GM12878 (cell line): ENCODE results near the gene UPK3BL1. TPM values are rescaled to one million over a fixed set of nuclear protein-coding genes. Genes with fewer than 3 reads are reported as not detected.
A peak's percentile ranks its signal among the peaks of the same experiment; 100 is the strongest.
"Not testable (repeated sequence)": the region's sequence is repeated elsewhere in the genome, so short reads cannot be mapped to it uniquely, and the experiment has no call there.

Experiments
- ATAC-seq: fragments of 200-7000 bp; cut with Tn5 transposase; 3 replicates; pipeline ENCODE4 v1.9.1; 2020; ENCODE audit warnings: mild to moderate bottlenecking, moderate library complexity
- BruUV-seq: library from RNA; stranded (reverse); fragments of 400-500 nt; replicated peaks from 2 replicates; lab custom pipeline; 2021; lab: Mats Ljungman, UMichigan
- CTCF ChIA-PET: fragments of 300-600 bp; sonication (Branson Sonifier 250); formaldehyde crosslinking; extraction: SDS; loops from one replicate; lab custom pipeline; 2021; ENCODE audit warnings: inconsistent platforms; lab: Yijun Ruan, JAX
- POLR2A ChIA-PET: fragments of 350-600 bp; formaldehyde crosslinking; extraction: SDS; loops from one replicate; lab custom pipeline; 2021; ENCODE audit warnings: inconsistent platforms; lab: Charles Lee
- RAD21 ChIA-PET: fragments of 300-600 bp; sonication (Branson Sonifier 250); formaldehyde crosslinking; loops from one replicate; lab custom pipeline; 2023; ENCODE audit warnings: antibody characterized with exemption; ENCODE audit not compliant: unreplicated experiment; lab: Charles Lee
- SMC1A ChIA-PET: fragments of 300-600 bp; sonication (Branson Sonifier 250); formaldehyde crosslinking; loops from one replicate; lab custom pipeline; 2023; ENCODE audit not compliant: unreplicated experiment, uncharacterized antibody; lab: Charles Lee
- DNase-seq: peaks from one replicate; pipeline ENCODE4 v3.0.0-alpha.2; 2011; ENCODE audit warnings: low read depth, low spot score
- FAIRE-seq: peaks from 3 replicates; lab custom pipeline; 2011; peaks lifted over from hg19 to GRCh38; lab: Jason Lieb, UNC
- H2AFZ ChIP-seq: 2 replicates; pipeline ENCODE4 v1.6.0; 2011; ENCODE audit warnings: low read depth, low read length, control low read depth; ENCODE audit not compliant: control insufficient read depth
- H3K27ac ChIP-seq: 2 replicates; pipeline ENCODE4 v1.5.1; 2011; ENCODE audit warnings: control low read depth; ENCODE audit not compliant: control insufficient read depth, insufficient read depth
- H3K27me3 ChIP-seq, 2 experiments: replicated peaks in 1 of 2; 2 replicates each; pipeline versions ENCODE4 v1.6.0 to v1.6.1; 2011; ENCODE audit warnings: low read length in 1 of 2; ENCODE audit not compliant: control insufficient read depth in 2 of 2, insufficient read depth in 2 of 2
- H3K36me3 ChIP-seq, 2 experiments: 2 replicates each; pipeline ENCODE4 v1.5.1; 2011; ENCODE audit warnings: low read length in 1 of 2; ENCODE audit not compliant: control insufficient read depth in 2 of 2, insufficient read depth in 2 of 2
- H3K4me1 ChIP-seq: 2 replicates; pipeline ENCODE4 v1.6.1; 2011; ENCODE audit warnings: mild to moderate bottlenecking, low read length, moderate library complexity, mixed read lengths; ENCODE audit not compliant: control insufficient read depth, insufficient read depth
- H3K4me2 ChIP-seq: 2 replicates; pipeline ENCODE4 v1.6.0; 2011; ENCODE audit warnings: control low read depth; ENCODE audit not compliant: control insufficient read depth, insufficient read depth
- H3K4me3 ChIP-seq: fragments of 200-600 bp; sonication (generic); 2 replicates; pipeline ENCODE4 v1.5.1; 2016
- H3K79me2 ChIP-seq: 2 replicates; pipeline ENCODE4 v1.6.0; 2011; ENCODE audit warnings: low read length; ENCODE audit not compliant: control insufficient read depth, insufficient read depth
- H3K9ac ChIP-seq: 2 replicates; pipeline ENCODE4 v1.8.0; 2011; ENCODE audit warnings: low read length, control low read depth, mixed read lengths; ENCODE audit not compliant: control insufficient read depth, insufficient read depth
- H3K9me3 ChIP-seq: replicated peaks from 3 replicates; pipeline ENCODE4 v1.5.1; 2011; ENCODE audit warnings: mild to moderate bottlenecking, low read length; ENCODE audit not compliant: control insufficient read depth, insufficient read depth
- H4K20me1 ChIP-seq: 2 replicates; pipeline ENCODE4 v1.6.0; 2011; ENCODE audit not compliant: control insufficient read depth, insufficient read depth
- WGBS: methylation state at CpG from one replicate; pipeline ENCODE4 v1.1.6; 2016; ENCODE audit warnings: low lambda C conversion rate; ENCODE audit not compliant: insufficient replicate concordance, insufficient coverage; ENCODE audit errors: missing lambda C conversion rate; 5-methylcytosine and 5-hydroxymethylcytosine counted together
- in situ Hi-C: fragments of 300-500 bp; cut with MboI; formaldehyde crosslinking; loops from 9 replicates; pipeline ENCODE4 v1.14.3; 2018; ENCODE audit warnings: mixed read lengths
- intact Hi-C: fragments of 100-400 bp; cut with micrococcal nuclease; formaldehyde crosslinking; loops from one replicate; pipeline ENCODE4 v1.14.2; 2022; ENCODE audit not compliant: unreplicated experiment
- polyA plus RNA-seq, 11 experiments: library from polyadenylated mRNA; depleted of rRNA in 4 of 11; unstranded in 6 of 11; stranded (reverse) in 5 of 11; fragments of >200 nt; fragmentation: Nextera tagmentation in 4 of 11; fragmentation: Illumina TruSeq in 1 of 11; extraction: Ambion mirVana in 4 of 11; extraction: Trizol in 1 of 11; gene quantifications; 1 replicate in 1 of 11; 2 replicates in 10 of 11; pipeline versions ENCODE4 v1.2.1 to v1.2.3, GENCODE V29; 2011 to 2016; ENCODE audit warnings: inconsistent platforms in 2 of 11, missing spikeins in 2 of 11, low read depth in 1 of 11
- total RNA-seq, 4 experiments: library from RNA; depleted of rRNA in 3 of 4; stranded (reverse); fragments of >200 nt in 3 of 4; fragmentation: Illumina TruSeq in 1 of 4; extraction: Trizol in 1 of 4; gene quantifications; 2 replicates each; pipeline versions ENCODE4 v1.2.1 to v1.2.3, GENCODE V29; 2013 to 2021

Gene UPK3BL1
- total and polyA plus RNA-seq, 10 of the 15 experiments (the other 5 are each of a cell fraction or from before 2014, with no cell fraction given): 5.9 to 68.6 (median 25.0) TPM

DNA sequence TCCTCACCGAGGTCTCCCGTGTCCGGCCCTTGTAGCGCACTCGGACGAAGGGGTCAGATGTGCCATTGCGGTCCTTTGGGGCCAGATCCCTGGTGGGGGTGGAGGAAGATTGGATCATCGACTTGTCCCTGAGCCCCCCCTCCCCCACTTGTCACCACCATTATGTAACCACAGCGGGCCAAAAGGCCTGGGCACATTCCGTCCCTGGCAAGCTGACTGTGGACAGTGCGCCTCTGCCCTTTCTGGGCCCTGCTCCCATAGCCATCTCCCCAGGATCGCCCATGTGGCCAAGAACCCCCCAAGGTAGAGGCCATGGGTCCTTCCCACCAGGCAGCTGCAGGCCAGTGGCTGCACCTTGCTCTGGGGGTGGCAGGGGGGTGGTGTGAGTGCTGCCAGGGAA is 40.3 kb downstream of the UPK3BL1 start:
- H3K4me2 ChIP-seq, H2AFZ ChIP-seq, H4K20me1 ChIP-seq, ATAC-seq, BruUV-seq, CTCF ChIA-PET, DNase-seq, RAD21 ChIA-PET, H3K9ac ChIP-seq, in situ Hi-C loops, H3K27ac ChIP-seq, H3K4me1 ChIP-seq, intact Hi-C loops, H3K9me3 ChIP-seq, H3K4me3 ChIP-seq, FAIRE-seq, POLR2A ChIA-PET, SMC1A ChIA-PET, H3K27me3 ChIP-seq, H3K79me2 ChIP-seq, H3K36me3 ChIP-seq: not testable (repeated sequence)
- no CpG with 5 or more reads among the region's 12 CpGs for WGBS

GRCh38 chr7:102599699-102600098 is 42.9 kb downstream of the UPK3BL1 start:
- DNase-seq, SMC1A ChIA-PET, H3K36me3 ChIP-seq, FAIRE-seq, H3K4me3 ChIP-seq, H2AFZ ChIP-seq, in situ Hi-C loops, H3K9ac ChIP-seq, H3K4me2 ChIP-seq, H3K4me1 ChIP-seq, intact Hi-C loops, BruUV-seq, RAD21 ChIA-PET, ATAC-seq, POLR2A ChIA-PET, H4K20me1 ChIP-seq, CTCF ChIA-PET, H3K27ac ChIP-seq, H3K79me2 ChIP-seq, H3K9me3 ChIP-seq, H3K27me3 ChIP-seq: not testable (repeated sequence)
- no CpG with 5 or more reads among the region's 9 CpGs for WGBS

- H3K27ac ChIP-seq, H2AFZ ChIP-seq, intact Hi-C loops, H3K36me3 ChIP-seq, BruUV-seq, CTCF ChIA-PET, H3K4me3 ChIP-seq, DNase-seq, SMC1A ChIA-PET, H3K79me2 ChIP-seq, RAD21 ChIA-PET, POLR2A ChIA-PET, H3K9ac ChIP-seq, in situ Hi-C loops, H3K4me2 ChIP-seq, H3K27me3 ChIP-seq, H3K9me3 ChIP-seq, H4K20me1 ChIP-seq, H3K4me1 ChIP-seq, ATAC-seq, FAIRE-seq: not testable (repeated sequence)
- 75% methylated on average over 2 of the region's 10 CpGs for WGBS
These were observed 46.6 kb downstream of the UPK3BL1 start for GRCh38 chr7:102596036-102596435.

DNA sequence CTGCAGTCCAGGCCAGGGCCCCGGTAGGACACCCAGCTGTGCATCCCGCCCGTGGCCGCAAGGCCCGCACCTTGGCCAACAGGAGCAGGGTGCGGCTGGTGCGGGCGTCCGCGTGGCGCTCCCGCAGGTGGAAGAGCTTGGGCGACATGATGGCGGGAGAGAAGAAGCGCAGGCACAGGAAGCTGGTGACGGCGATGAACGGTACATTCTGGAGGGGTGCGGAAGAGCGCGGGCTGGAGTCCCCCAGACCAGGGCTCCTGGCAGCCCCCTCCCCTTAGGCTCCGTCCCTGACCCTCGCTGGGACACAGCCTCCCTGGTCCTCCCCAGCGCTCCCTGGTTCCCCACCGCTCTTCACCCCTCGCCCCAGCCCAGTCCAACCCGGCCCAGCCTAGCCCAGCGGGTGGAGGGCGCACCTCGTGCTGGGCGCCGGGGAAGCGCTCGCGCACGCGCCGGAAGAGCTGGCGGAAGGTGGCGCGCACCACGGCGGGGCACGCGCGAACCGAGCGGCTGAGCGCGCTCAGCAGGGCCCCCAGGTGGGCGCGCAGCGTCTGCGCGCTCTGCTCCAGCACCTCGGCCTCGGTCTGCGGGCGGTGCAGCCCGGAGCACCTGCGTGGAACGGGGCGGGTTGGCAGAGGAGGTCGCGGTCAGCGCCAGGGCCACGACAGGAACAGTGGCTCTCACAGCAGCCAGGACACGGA is 48.8 kb downstream of the UPK3BL1 start:
- CTCF ChIA-PET: not testable (repeated sequence)

More for the DNA sequence above, 48.8 kb downstream of the UPK3BL1 start:
- H2AFZ ChIP-seq, H3K4me3 ChIP-seq, FAIRE-seq, RAD21 ChIA-PET, H3K9ac ChIP-seq, H3K36me3 ChIP-seq, intact Hi-C loops, H3K9me3 ChIP-seq, H3K27me3 ChIP-seq, H3K4me2 ChIP-seq, DNase-seq, SMC1A ChIA-PET, in situ Hi-C loops, POLR2A ChIA-PET, H4K20me1 ChIP-seq, H3K4me1 ChIP-seq, H3K79me2 ChIP-seq, H3K27ac ChIP-seq: not testable (repeated sequence)
- TSS peak; percentile 87 for BruUV-seq
- WGBS: no CpG with 5 or more reads among the region's 68 CpGs
- ATAC-seq: peak; percentile 74
